DND-41 (cell line): ENCODE measurements around the gene SLC6A16.

Experiments used
- ATAC-seq: fragments of 200-7000 bp; cut with Tn5 transposase; 3 replicates; pipeline ENCODE4 v1.9.1; 2021; ENCODE audit warnings: low read depth; ENCODE audit not compliant: insufficient read depth
- DNase-seq: peaks from one replicate; pipeline ENCODE4 v3.0.0-alpha.2; 2020
- H2AFZ ChIP-seq: 2 replicates; pipeline ENCODE4 v1.6.0; 2012; ENCODE audit warnings: low read depth, low read length
- H3K27ac ChIP-seq: 2 replicates; pipeline ENCODE4 v1.5.1; 2012; ENCODE audit warnings: low read length, inconsistent platforms
- H3K27me3 ChIP-seq: fragments of 200-600 bp; sonication (generic); 2 replicates; pipeline ENCODE4 v1.6.0; 2012; ENCODE audit warnings: low read length, mild to moderate bottlenecking, inconsistent platforms; ENCODE audit not compliant: insufficient read depth, poor library complexity
- H3K36me3 ChIP-seq: 2 replicates; pipeline ENCODE4 v1.5.1; 2012; ENCODE audit warnings: low read length, inconsistent platforms; ENCODE audit not compliant: insufficient read depth
- H3K4me1 ChIP-seq: 2 replicates; pipeline ENCODE4 v1.5.1; 2012; ENCODE audit warnings: mild to moderate bottlenecking, low read length; ENCODE audit not compliant: insufficient read depth
- H3K4me2 ChIP-seq: 2 replicates; pipeline ENCODE4 v1.6.0; 2012; ENCODE audit warnings: mild to moderate bottlenecking, moderate library complexity, low read length, inconsistent platforms; ENCODE audit not compliant: insufficient read depth
- H3K4me3 ChIP-seq, 2 experiments: fragments of 200-600 bp in 1 of 2; shearing (Covaris generic) in 1 of 2; 2 replicates each; pipeline ENCODE4 v1.5.1; 2012 to 2016; ENCODE audit warnings: inconsistent platforms in 2 of 2, low read length in 2 of 2, mild to moderate bottlenecking in 2 of 2, low read depth in 1 of 2, moderate library complexity in 1 of 2
- H3K79me2 ChIP-seq: 2 replicates; pipeline ENCODE4 v1.6.0; 2012; ENCODE audit warnings: low read length, inconsistent platforms; ENCODE audit not compliant: insufficient read depth
- H3K9ac ChIP-seq: 2 replicates; pipeline ENCODE4 v1.6.0; 2012; ENCODE audit warnings: low read depth, mild to moderate bottlenecking, inconsistent platforms, low read length, moderate library complexity
- H3K9me3 ChIP-seq: 2 replicates; pipeline ENCODE4 v1.5.1; 2012; ENCODE audit warnings: low read length, moderate library complexity, mild to moderate bottlenecking, inconsistent platforms; ENCODE audit not compliant: insufficient read depth, severe bottlenecking
- H4K20me1 ChIP-seq: 2 replicates; pipeline ENCODE4 v1.6.0; 2012; ENCODE audit warnings: low read length; ENCODE audit not compliant: insufficient read depth
- EZH2 ChIP-seq: IDR thresholded peaks from 3 replicates; pipeline ENCODE4 v1.6.1; 2012; ENCODE audit warnings: borderline replicate concordance, low read depth, mild to moderate bottlenecking, moderate library complexity, low read length, inconsistent platforms; ENCODE audit not compliant: severe bottlenecking
- TF ChIP-seq, protein P1 (sequence below): IDR thresholded peaks from 2 replicates; pipeline ENCODE4 v1.5.1; 2012; ENCODE audit warnings: borderline replicate concordance, low read length, moderate library complexity, mild to moderate bottlenecking; ENCODE audit not compliant: poor library complexity, severe bottlenecking; ENCODE audit errors: extremely low read depth

Gene SLC6A16

DNA sequence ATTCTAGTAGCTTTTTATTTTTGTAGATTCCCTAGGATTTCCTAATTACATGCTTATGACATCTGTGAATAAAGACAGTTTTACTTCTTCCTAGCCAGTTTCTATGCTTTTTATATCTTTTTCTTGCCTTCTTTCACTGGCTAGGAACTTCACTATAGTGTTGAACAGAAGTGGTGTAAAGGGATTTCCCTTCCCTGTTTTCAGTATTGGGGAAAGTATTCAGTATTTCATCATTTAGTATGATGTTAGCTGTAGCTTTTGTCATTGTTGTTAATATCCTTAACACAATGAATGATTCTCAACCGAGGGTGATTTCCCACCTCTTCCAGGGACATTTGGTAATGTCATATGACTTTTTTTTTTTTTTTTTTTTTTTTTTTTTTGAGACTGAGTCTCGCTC, 77.3 kb downstream of the SLC6A16 start:
- no peaks in the 10 kb centered on the region for H3K79me2 ChIP-seq
- H3K9me3 ChIP-seq = no peaks in the 10 kb centered on the region
- H4K20me1 ChIP-seq = no peaks in the 10 kb centered on the region
- H3K4me2 ChIP-seq = no peak overlapping the region
- H3K9ac ChIP-seq = no peak overlapping the region
- no peak overlapping the region for H3K27ac ChIP-seq
- no peaks in the 10 kb centered on the region for H3K36me3 ChIP-seq
- DNase-seq (no peak), ATAC-seq (no peak)
- no peak overlapping the region for H2AFZ ChIP-seq
- H3K4me3 ChIP-seq = no peak overlapping the region
- TF ChIP-seq, protein P1, sequence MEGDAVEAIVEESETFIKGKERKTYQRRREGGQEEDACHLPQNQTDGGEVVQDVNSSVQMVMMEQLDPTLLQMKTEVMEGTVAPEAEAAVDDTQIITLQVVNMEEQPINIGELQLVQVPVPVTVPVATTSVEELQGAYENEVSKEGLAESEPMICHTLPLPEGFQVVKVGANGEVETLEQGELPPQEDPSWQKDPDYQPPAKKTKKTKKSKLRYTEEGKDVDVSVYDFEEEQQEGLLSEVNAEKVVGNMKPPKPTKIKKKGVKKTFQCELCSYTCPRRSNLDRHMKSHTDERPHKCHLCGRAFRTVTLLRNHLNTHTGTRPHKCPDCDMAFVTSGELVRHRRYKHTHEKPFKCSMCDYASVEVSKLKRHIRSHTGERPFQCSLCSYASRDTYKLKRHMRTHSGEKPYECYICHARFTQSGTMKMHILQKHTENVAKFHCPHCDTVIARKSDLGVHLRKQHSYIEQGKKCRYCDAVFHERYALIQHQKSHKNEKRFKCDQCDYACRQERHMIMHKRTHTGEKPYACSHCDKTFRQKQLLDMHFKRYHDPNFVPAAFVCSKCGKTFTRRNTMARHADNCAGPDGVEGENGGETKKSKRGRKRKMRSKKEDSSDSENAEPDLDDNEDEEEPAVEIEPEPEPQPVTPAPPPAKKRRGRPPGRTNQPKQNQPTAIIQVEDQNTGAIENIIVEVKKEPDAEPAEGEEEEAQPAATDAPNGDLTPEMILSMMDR = no peak
- no peak for TF ChIP-seq EZH2
- H3K27me3 ChIP-seq = no peaks in the 10 kb centered on the region
- no peaks in the 10 kb centered on the region for H3K4me1 ChIP-seq

DNA sequence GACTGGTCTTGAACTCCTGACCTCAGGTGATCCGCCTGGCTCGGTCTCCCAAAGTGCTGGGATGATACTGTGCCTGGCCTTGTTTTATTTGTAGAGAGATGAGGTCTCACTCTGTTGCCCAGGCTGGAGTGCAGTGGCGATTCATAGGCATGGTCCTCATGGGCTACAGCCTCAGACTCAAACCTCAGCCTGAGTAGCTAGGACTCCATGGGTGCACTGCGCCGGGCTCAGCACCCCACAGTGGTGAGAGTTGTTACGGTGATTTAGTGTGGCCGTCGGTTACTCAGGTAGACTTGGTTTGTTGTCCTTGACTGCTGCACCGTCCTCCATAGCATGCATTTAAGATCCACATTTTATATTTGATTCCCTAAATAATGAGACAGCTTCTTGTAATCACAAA, 80.7 kb downstream of the SLC6A16 start:
- H3K4me2 ChIP-seq = no peak overlapping the region
- no peak for TF ChIP-seq EZH2
- TF ChIP-seq, protein P1 = no peak
- no peak for ATAC-seq

DNA sequence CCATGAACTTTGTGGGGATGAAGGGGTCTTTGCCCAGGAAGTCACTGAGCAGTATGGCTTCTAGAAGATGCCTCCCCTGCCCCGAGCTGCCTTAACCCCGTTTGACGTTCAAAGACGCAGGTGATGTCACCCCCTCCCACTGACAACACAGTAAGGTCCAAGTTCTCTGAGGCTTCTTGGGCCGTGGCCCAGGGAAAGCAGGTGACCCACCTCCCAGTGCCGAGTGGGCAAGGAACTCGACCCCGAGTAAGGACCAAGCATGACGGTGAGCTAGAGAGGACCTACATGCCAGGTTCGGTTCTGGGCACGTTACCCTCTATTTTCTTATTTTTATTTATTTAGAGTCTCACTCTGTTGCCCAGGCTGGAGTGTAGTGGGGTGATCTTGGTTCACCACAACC, 81.3 kb downstream of the SLC6A16 start:
- no peaks in the 10 kb centered on the region for H3K4me1 ChIP-seq
- H3K9me3 ChIP-seq = no peaks in the 10 kb centered on the region
- H2AFZ ChIP-seq = no peak overlapping the region
- no peak overlapping the region for H3K4me2 ChIP-seq
- no peak for ATAC-seq
- TF ChIP-seq EZH2 = no peak
- TF ChIP-seq, protein P1 = no peak
- no peaks in the 10 kb centered on the region for H3K79me2 ChIP-seq
- H3K27me3 ChIP-seq = no peaks in the 10 kb centered on the region
- DNase-seq = no peak
- no peaks in the 10 kb centered on the region for H4K20me1 ChIP-seq
- no peak overlapping the region for H3K9ac ChIP-seq
- no peak overlapping the region for H3K4me3 ChIP-seq
- H3K36me3 ChIP-seq = no peaks in the 10 kb centered on the region
- no peak overlapping the region for H3K27ac ChIP-seq

More for the DNA sequence above, 80.7 kb downstream of the SLC6A16 start:
- no peaks in the 10 kb centered on the region for H3K4me1 ChIP-seq
- no peak for DNase-seq
- no peaks in the 10 kb centered on the region for H3K27me3 ChIP-seq
- H3K36me3 ChIP-seq = no peaks in the 10 kb centered on the region
- no peak overlapping the region for H3K4me3 ChIP-seq
- H3K79me2 ChIP-seq = no peaks in the 10 kb centered on the region
- H4K20me1 ChIP-seq = no peaks in the 10 kb centered on the region
- H2AFZ ChIP-seq = no peak overlapping the region
- no peak overlapping the region for H3K9ac ChIP-seq
- H3K27ac ChIP-seq = no peak overlapping the region
- no peaks in the 10 kb centered on the region for H3K9me3 ChIP-seq

DNA sequence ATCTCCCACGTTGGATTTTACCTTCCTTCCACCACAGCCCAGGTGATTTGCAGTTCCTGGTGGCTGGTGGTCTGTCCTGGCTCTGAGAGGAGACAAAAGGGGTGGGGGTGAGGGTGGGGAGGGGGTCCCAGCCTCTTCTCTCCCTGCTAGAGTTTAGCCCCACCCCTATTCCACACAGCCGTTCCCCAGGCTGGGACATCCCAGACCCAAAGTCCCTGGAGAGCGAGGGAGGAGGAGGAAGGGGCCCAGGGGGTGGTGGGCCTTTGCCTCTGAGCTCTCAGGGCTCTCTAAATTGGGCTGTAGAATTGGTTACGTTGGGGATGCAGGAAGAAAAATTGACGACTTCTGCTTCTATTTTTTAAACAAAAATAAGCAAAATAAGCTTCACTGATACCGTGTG, 81.9 kb downstream of the SLC6A16 start:
- no peak overlapping the region for H3K4me3 ChIP-seq
- H4K20me1 ChIP-seq = no peaks in the 10 kb centered on the region
- H3K4me2 ChIP-seq = no peak overlapping the region
- no peaks in the 10 kb centered on the region for H3K9me3 ChIP-seq
- no peak overlapping the region for H3K9ac ChIP-seq
- no peak for TF ChIP-seq EZH2
- TF ChIP-seq, protein P1 = no peak
- H3K36me3 ChIP-seq = no peaks in the 10 kb centered on the region
- no peaks in the 10 kb centered on the region for H3K79me2 ChIP-seq
- H3K4me1 ChIP-seq = no peaks in the 10 kb centered on the region
- H3K27me3 ChIP-seq = no peaks in the 10 kb centered on the region
- no peak for DNase-seq
- H3K27ac ChIP-seq = no peak overlapping the region
- H2AFZ ChIP-seq = no peak overlapping the region
- no peak for ATAC-seq
